Measurements from ENCODE around the gene KIAA0753.
A peak's percentile ranks its signal among the peaks of the same experiment; 100 is the strongest.
"Not testable (repeated sequence)": the region's sequence is repeated elsewhere in the genome, so short reads cannot be mapped to it uniquely, and the experiment has no call there.

Gene KIAA0753

GRCh38 chr17:6596941-6597340 is 43.6 kb downstream of the KIAA0753 start:
- DNase-seq (ENCODE audit: low read depth): no peak

GRCh38 chr17:6596511-6596910 is 44.0 kb downstream of the KIAA0753 start:
- no peak for DNase-seq (ENCODE audit: low read depth)

GRCh38 chr17:6596081-6596480 is 44.4 kb downstream of the KIAA0753 start:
- DNase-seq (ENCODE audit: low read depth): no peak

GRCh38 chr17:6593371-6593770 is 47.1 kb downstream of the KIAA0753 start:
- not testable (repeated sequence) for DNase-seq (ENCODE audit: low read depth)

- no peak for DNase-seq (ENCODE audit: low read depth)
Observed at GRCh38 chr17:6592173-6592572, 48.3 kb downstream of the KIAA0753 start.

GRCh38 chr17:6591599-6592158 is 48.8 kb downstream of the KIAA0753 start:
- DNase-seq (ENCODE audit: low read depth): no peak

- no peak for DNase-seq (ENCODE audit: low read depth)
Observed at GRCh38 chr17:6589266-6589946, 51.1 kb downstream of the KIAA0753 start.

- DNase-seq (ENCODE audit: low read depth): no peak
Observed at GRCh38 chr17:6588165-6588564, 52.3 kb downstream of the KIAA0753 start.

GRCh38 chr17:6587310-6587709 is 53.2 kb downstream of the KIAA0753 start:
- DNase-seq (ENCODE audit: low read depth): no peak

GRCh38 chr17:6583411-6583810 is 57.1 kb downstream of the KIAA0753 start:
- no peak for DNase-seq (ENCODE audit: low read depth)

- no peak for DNase-seq (ENCODE audit: low read depth)
Observed at GRCh38 chr17:6580625-6581024, 59.9 kb downstream of the KIAA0753 start.

- no peak for DNase-seq (ENCODE audit: low read depth)
Observed at GRCh38 chr17:6578491-6578890, 62.0 kb downstream of the KIAA0753 start.

GRCh38 chr17:6577686-6578263 is 62.7 kb downstream of the KIAA0753 start:
- no peak for DNase-seq (ENCODE audit: low read depth)

GRCh38 chr17:6576038-6576785 is 64.3 kb downstream of the KIAA0753 start:
- DNase-seq (ENCODE audit: low read depth): no peak

GRCh38 chr17:6575596-6575988 is 64.9 kb downstream of the KIAA0753 start:
- no peak for DNase-seq (ENCODE audit: low read depth)

- peak; percentile 19 for DNase-seq (ENCODE audit: low read depth)
Observed at GRCh38 chr17:6574687-6575595, 65.6 kb downstream of the KIAA0753 start.

GRCh38 chr17:6573982-6574686 is 66.4 kb downstream of the KIAA0753 start:
- no peak for DNase-seq (ENCODE audit: low read depth)

- DNase-seq (ENCODE audit: low read depth): not testable (repeated sequence)
Observed at GRCh38 chr17:6573495-6573894, 67.0 kb downstream of the KIAA0753 start.

- no peak for DNase-seq (ENCODE audit: low read depth)
Observed at GRCh38 chr17:6572972-6573370, 67.5 kb downstream of the KIAA0753 start.

- no peak for DNase-seq (ENCODE audit: low read depth)
Observed at GRCh38 chr17:6571452-6571781, 69.1 kb downstream of the KIAA0753 start.

GRCh38 chr17:6570731-6571451 is 69.6 kb downstream of the KIAA0753 start:
- DNase-seq (ENCODE audit: low read depth): no peak
